Neuronal stem cell (in vitro differentiated cells): Measurements from ENCODE around the gene BTG4.
A peak's percentile ranks its signal among the peaks of the same experiment; 100 is the strongest.

Experiments used
- DNase-seq: peaks from one replicate; pipeline ENCODE4 v3.0.0-alpha.2; 2013; ENCODE audit warnings: low spot score
- H2AFZ ChIP-seq: one replicate; pipeline ENCODE4 v1.6.1; 2013; ENCODE audit warnings: mild to moderate bottlenecking, low read length, inconsistent platforms
- H2AK5ac ChIP-seq: 2 replicates; pipeline ENCODE4 v1.6.1; 2013; ENCODE audit warnings: low read depth, mild to moderate bottlenecking, inconsistent platforms, low read length, moderate library complexity, mixed read lengths
- H2BK120ac ChIP-seq: 2 replicates; pipeline ENCODE4 v1.6.1; 2013; ENCODE audit warnings: low read depth, mild to moderate bottlenecking, inconsistent platforms, low read length, moderate library complexity, mixed read lengths
- H2BK12ac ChIP-seq: one replicate; pipeline ENCODE4 v1.6.1; 2013; ENCODE audit warnings: low read length, inconsistent platforms
- H2BK15ac ChIP-seq: 2 replicates; pipeline ENCODE4 v1.6.1; 2013; ENCODE audit warnings: mild to moderate bottlenecking, low read length, inconsistent platforms, mixed read lengths
- H2BK5ac ChIP-seq: one replicate; pipeline ENCODE4 v1.6.1; 2013; ENCODE audit warnings: inconsistent platforms, mild to moderate bottlenecking, low read length, moderate library complexity
- H3K14ac ChIP-seq: one replicate; pipeline ENCODE4 v1.6.1; 2013; ENCODE audit warnings: low read length, inconsistent platforms
- H3K18ac ChIP-seq: 2 replicates; pipeline ENCODE4 v1.6.1; 2013; ENCODE audit warnings: low read length, inconsistent platforms
- H3K23ac ChIP-seq: 2 replicates; pipeline ENCODE4 v1.6.1; 2013; ENCODE audit warnings: low read depth, mild to moderate bottlenecking, mixed read lengths, low read length, inconsistent platforms; ENCODE audit not compliant: poor library complexity
- H3K27ac ChIP-seq: replicated peaks from 3 replicates; pipeline ENCODE4 v1.5.1; 2013; ENCODE audit warnings: low read length, inconsistent platforms
- H3K27me3 ChIP-seq, 3 experiments: 2 replicates each; pipeline ENCODE4 v1.6.1; 2013; ENCODE audit warnings: low read length in 3 of 3, mild to moderate bottlenecking in 2 of 3, inconsistent platforms in 1 of 3, low read depth in 1 of 3, mixed read lengths in 1 of 3, moderate library complexity in 1 of 3; ENCODE audit not compliant: control insufficient read depth in 3 of 3, insufficient read depth in 3 of 3
- H3K36me3 ChIP-seq, 2 donors: replicated peaks in 1 of 2; 2 replicates each; pipeline ENCODE4 v1.6.1; 2013; ENCODE audit warnings: low read length in 2 of 2; ENCODE audit not compliant: control insufficient read depth in 2 of 2, insufficient read depth in 2 of 2
- H3K4ac ChIP-seq: 2 replicates; pipeline ENCODE4 v1.6.1; 2013; ENCODE audit warnings: inconsistent platforms, mild to moderate bottlenecking, low read length, moderate library complexity
- H3K4me1 ChIP-seq, 2 donors: 1 replicate in 1 of 2; 2 replicates in 1 of 2; pipeline ENCODE4 v1.6.1; 2013; ENCODE audit warnings: low read length in 2 of 2, low read depth in 1 of 2; ENCODE audit not compliant: control insufficient read depth in 2 of 2, insufficient read depth in 1 of 2
- H3K4me2 ChIP-seq: one replicate; pipeline ENCODE4 v1.6.1; 2013; ENCODE audit warnings: mild to moderate bottlenecking, low read length, inconsistent platforms; ENCODE audit not compliant: insufficient read depth, poor library complexity, severe bottlenecking
- H3K4me3 ChIP-seq, 2 donors: 2 replicates each; pipeline ENCODE4 v1.5.1; 2013; ENCODE audit warnings: low read length in 2 of 2, mild to moderate bottlenecking in 2 of 2, inconsistent platforms in 1 of 2, moderate library complexity in 1 of 2
- H3K79me1 ChIP-seq: one replicate; pipeline ENCODE4 v1.6.1; 2013; ENCODE audit warnings: low read depth, mild to moderate bottlenecking, inconsistent platforms, low read length, moderate library complexity
- H3K9ac ChIP-seq: one replicate; pipeline ENCODE4 v1.6.1; 2013; ENCODE audit warnings: mild to moderate bottlenecking, low read depth, low read length, inconsistent platforms; ENCODE audit not compliant: poor library complexity
- H3K9me3 ChIP-seq, 2 donors: replicated peaks in 1 of 2; 2 replicates each; pipeline versions ENCODE3 to v1.6.1; 2013; ENCODE audit warnings: low read length in 2 of 2, mild to moderate bottlenecking in 2 of 2, inconsistent platforms in 1 of 2, low read depth in 1 of 2, mixed read lengths in 1 of 2, moderate library complexity in 1 of 2; ENCODE audit not compliant: control insufficient read depth in 2 of 2, insufficient read depth in 1 of 2
- H4K8ac ChIP-seq: one replicate; pipeline ENCODE4 v1.6.1; 2013; ENCODE audit warnings: low read depth, mild to moderate bottlenecking, inconsistent platforms, low read length, moderate library complexity
- H4K91ac ChIP-seq: one replicate; pipeline ENCODE4 v1.6.1; 2013; ENCODE audit warnings: low read length, low read depth, mild to moderate bottlenecking, inconsistent platforms; ENCODE audit not compliant: poor library complexity
- WGBS, 2 donors: extraction: QIAGEN DNeasy Blood & Tissue Kit; methylation state at CpG; one replicate each; pipeline ENCODE4 v1.1.7; 2013; ENCODE audit warnings: missing lambda C conversion rate in 2 of 2, mixed read lengths in 1 of 2; ENCODE audit not compliant: insufficient read length in 2 of 2, insufficient replicate concordance in 1 of 2; ENCODE audit errors: extremely low coverage in 2 of 2; 5-methylcytosine and 5-hydroxymethylcytosine counted together

The BTG4 gene

DNA sequence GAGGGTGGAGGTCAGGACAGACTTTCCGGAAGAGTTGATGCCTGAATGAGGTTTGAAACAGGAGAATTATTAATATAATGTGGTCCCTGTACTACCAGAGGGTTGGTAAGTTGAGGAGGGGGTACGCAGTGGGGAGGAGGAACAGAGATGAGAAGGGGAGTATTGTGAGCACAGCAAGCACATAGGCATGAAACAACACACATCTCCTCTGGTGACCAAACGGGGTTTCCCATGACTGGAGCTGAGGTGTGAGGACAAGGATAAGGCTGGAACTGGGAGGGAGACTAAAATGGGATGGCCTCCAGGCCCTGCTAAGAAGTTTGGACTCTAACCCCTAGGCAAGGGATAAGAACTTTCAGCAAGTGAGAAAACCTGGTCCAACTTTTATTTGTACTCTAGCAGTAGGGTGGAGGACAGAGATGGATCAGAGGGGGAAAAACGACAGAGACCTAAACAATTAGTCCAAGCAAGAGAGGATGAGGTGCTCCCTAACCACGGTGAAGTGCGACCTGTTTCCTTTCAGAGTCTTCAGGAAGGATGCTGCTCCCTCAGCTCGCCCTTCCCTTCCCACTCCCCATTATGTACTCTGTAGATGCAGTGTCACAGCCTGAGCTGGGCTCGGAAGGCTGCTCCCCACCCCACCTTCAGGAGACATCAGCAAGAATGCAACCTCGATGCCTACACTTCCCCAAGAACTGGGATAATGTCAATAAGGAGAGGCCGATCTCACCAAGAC lies 59.2 kb downstream of the BTG4 start:
- no peak overlapping the region for H3K18ac ChIP-seq
- H2AK5ac ChIP-seq: no peak overlapping the region
- no peak overlapping the region for H3K4me3 ChIP-seq
- H2BK120ac ChIP-seq: no peak overlapping the region
- no peak overlapping the region for H3K4me2 ChIP-seq
- DNase-seq: no peak
- no peak overlapping the region for H3K4ac ChIP-seq
- peaks cover 0 to 3% of the 10 kb centered on the region in 2 donors for H3K4me1 ChIP-seq
- no peak overlapping the region for H2BK5ac ChIP-seq
- no CpG with 5 or more reads among the region's 10 CpGs for WGBS, 2 donors
- peaks cover 0 to 5% (median 0%) of the 10 kb centered on the region in 3 experiments for H3K27me3 ChIP-seq
- no peak overlapping the region for H3K23ac ChIP-seq
- no peak overlapping the region for H2BK12ac ChIP-seq
- no peak overlapping the region for H2BK15ac ChIP-seq
- no peak overlapping the region for H4K91ac ChIP-seq
- no peaks in the 10 kb centered on the region for H3K9me3 ChIP-seq
- H3K14ac ChIP-seq: no peak overlapping the region
- H3K27ac ChIP-seq: no peak overlapping the region
- H3K9ac ChIP-seq: no peak overlapping the region
- H4K8ac ChIP-seq: no peak overlapping the region
- H3K79me1 ChIP-seq: no peaks in the 10 kb centered on the region
- H2AFZ ChIP-seq: no peak overlapping the region
- no peaks in the 10 kb centered on the region for H3K36me3 ChIP-seq

DNA sequence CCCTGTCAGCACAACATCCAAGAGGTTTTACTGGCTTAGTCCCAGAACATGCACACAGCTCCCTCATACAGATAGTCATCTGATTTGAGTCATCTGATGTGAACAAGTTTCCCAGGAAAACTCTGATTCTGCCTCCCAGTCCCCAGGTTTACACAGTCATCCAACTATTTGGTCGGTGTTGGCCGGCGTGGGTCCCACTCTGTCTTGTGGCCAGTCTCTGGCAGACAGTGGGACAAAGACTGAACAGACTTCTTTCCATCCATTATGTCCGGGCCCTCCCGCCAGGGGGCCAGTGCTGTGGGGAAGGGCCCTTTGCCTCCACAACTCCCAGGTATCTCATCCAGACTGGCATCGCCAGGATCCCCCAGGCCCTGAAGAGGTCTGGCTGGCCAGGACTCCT lies 60.0 kb downstream of the BTG4 start:
- Histone ChIP-seq H3K23ac (no peak overlapping the region), H3K27ac (no peak overlapping the region), H3K79me1 (no peaks in the 10 kb centered on the region), H3K14ac (no peak overlapping the region), H2BK12ac (no peak overlapping the region), H4K91ac (no peak overlapping the region), H3K4me2 (no peak overlapping the region), H4K8ac (no peak overlapping the region), H3K36me3 (no peaks in the 10 kb centered on the region), H3K4me1 (peaks cover 0 to 3% of the 10 kb centered on the region in 2 donors), H2AK5ac (no peak overlapping the region), H2BK5ac (no peak overlapping the region), H3K4me3 (no peak overlapping the region), H3K18ac (no peak overlapping the region), H3K9me3 (no peaks in the 10 kb centered on the region), H3K9ac (no peak overlapping the region), H3K27me3 (peaks cover 0 to 5% (median 0%) of the 10 kb centered on the region in 3 experiments), H2BK120ac (no peak overlapping the region), H3K4ac (no peak overlapping the region), H2BK15ac (no peak overlapping the region), H2AFZ (no peak overlapping the region)
- WGBS, 2 donors: no CpG with 5 or more reads among the region's 6 CpGs
- DNase-seq: no peak

GRCh38 chr11:111450480-111451320 lies 61.5 kb downstream of the BTG4 start:
- Histone ChIP-seq H3K36me3 (no peaks in the 10 kb centered on the region), H2BK5ac (no peak overlapping the region), H3K27me3 (no peaks in the 10 kb centered on the region), H2AFZ (no peak overlapping the region), H3K14ac (no peak overlapping the region), H3K9me3 (no peaks in the 10 kb centered on the region), H4K91ac (no peak overlapping the region), H3K23ac (no peak overlapping the region), H3K4me2 (no peak overlapping the region), H2BK120ac (no peak overlapping the region), H3K9ac (no peak overlapping the region), H2AK5ac (no peak overlapping the region), H2BK15ac (no peak overlapping the region), H3K4me3 (peak overlapping the region in 1 of 2 donors; percentile 23), H4K8ac (no peak overlapping the region), H3K79me1 (no peaks in the 10 kb centered on the region), H3K18ac (no peak overlapping the region), H3K4me1 (peaks cover 0 to 3% of the 10 kb centered on the region in 2 donors), H2BK12ac (no peak overlapping the region), H3K4ac (no peak overlapping the region), H3K27ac (no peak overlapping the region)
- WGBS, 2 donors: no CpG with 5 or more reads among the region's 12 CpGs
- DNase-seq: no peak
